ENCODE data around the gene NEUROD2.
"Not testable (repeated sequence)": the region's sequence is repeated elsewhere in the genome, so short reads cannot be mapped to it uniquely, and the experiment has no call there.

NEUROD2 gene

DNA sequence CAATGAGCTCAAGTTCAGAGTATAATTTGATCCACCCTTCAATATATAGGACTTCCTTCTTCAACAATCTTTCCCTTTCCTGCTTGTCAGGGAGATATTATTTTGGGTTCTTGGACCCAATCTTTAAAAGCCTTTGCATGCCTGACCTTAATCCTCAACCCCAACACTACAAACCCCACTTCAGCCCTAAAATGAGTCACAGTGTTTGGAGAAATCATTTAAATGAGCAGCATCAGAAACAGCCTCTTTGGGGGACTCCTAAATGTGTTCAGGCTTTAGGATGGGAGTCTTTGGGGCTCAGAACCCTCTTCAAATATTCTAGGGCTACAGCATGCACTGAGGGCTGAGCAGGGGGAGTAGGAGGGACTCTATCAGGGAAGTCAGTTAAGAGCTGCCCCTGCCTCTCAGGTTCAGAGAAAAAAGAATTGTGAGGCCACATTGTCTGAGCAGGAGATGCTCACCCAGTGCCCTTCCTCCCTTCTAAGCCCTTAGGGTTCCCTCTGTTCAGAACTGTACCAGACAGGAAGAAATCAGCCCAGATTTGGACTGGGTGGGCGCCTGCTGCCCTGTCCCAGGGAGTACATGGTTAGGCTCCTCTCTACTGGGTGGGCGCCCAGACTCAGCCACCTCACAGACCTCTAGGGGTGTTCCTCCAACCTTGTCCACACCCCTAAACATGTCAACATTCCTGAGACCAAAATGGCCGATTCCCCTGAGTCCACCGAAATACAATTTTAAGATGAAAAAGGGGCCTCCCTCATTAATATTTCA lies 5.0 kb downstream of the NEUROD2 start:
- peak; percentile 36 for DNase-seq (ENCODE audit: low spot score)

DNA sequence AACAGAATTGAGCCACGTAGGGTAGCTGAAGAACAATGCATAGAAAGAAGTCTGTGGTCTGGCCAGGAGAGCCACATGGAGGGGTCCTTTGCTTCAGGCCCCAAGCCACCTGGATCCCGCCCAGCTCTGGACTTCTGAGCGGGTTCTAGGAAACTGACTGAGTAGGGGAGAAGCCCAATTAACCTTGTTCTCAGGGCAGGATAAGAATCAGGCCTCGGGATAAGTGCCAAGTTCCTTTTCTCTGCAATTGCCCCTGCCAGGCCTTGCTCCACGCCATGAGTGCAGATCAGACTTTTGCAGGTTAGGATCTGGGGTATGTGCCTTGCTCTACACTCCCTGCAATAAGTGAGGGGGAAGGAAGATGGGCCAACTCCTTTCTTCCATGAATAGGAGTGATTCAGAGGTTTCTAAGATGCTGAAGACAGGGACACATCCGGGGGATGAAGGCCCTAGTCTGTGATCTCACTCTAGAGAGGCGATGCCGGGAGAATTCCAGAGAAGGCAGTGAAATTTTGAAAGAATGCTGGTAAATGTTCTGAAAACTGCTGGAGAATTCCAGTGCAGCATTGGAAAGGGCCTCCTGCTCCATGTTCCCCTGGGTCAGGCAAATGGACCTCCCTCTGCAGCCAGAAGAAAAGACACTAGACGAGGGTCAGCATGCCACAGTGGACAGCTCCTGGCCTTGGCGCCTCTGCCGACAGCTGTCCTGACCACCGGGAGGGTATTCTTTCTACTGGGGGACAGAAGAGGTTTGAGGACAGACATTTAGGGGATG lies 5.8 kb downstream of the NEUROD2 start:
- peak; percentile 51 for DNase-seq (ENCODE audit: low spot score)

- peak; percentile 79 for DNase-seq (ENCODE audit: low spot score)
These were observed 6.6 kb downstream of the NEUROD2 start for GRCh38 chr17:39600997-39601597.

DNA sequence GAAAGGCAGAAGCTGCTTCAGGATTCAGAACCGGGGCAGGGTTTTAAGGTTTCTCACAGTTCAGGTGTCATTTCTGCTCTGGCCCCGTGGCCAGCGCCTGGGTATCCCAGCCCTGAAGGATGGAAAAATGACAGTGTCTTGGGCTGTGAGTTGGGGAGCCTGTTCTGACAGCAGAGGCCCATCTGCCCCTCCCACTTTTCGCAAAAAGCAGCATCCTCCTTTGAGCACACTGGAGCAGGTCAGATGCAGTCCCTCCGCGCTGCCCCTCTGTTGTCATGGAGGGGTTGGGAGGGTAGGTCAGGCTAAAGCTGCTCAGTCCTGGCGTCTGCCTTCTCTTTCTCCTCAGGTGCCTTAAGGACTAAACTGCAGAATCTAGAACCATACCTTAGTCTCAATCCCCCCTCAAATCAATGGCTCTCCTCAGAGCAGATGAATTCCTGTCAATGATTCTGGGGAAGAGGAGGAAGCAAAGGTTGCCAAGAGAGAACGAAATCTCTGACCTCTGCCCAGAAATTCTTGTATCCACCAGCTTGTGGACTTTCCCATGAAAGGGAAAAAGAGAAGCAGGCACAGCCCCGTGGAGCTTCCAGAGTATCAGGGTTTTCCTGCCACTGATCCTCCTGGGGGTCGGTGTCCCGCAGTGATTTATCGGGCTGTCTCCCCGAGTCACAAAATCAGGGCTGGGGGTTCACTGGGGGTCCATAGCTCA lies 7.3 kb downstream of the NEUROD2 start:
- peak; percentile 72 for DNase-seq (ENCODE audit: low spot score)

DNA sequence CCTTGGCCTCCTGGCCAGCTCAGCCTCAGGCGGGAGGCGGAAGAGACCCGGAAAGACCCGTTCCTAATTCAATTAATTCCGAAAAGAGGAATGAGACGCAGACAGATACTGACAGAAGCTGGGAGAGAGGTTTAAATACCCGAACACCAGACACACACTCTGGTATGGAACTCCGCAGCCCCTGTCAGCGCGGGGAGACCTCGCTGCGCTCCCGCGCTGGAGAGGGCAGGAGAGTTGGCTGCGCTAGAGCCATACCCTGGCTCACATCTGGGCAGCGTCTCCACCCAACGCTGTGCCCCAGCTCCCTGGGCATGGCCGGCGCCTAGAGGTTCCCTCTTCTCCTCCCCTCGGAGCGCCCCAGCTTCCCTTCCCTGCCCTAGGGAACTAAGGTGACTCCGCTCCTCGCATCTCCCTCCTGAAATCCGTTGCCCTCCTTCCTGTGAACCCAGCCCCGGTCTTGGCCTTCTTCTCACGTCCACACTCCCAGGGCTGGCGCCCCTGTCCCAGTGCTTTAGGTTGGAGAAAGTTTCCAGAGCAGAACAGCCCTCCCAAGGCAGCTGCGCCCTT lies 8.0 kb downstream of the NEUROD2 start:
- DNase-seq (ENCODE audit: low spot score) = no peak

- DNase-seq (ENCODE audit: low spot score) = no peak
These were observed 8.6 kb downstream of the NEUROD2 start for GRCh38 chr17:39599004-39599664.

- DNase-seq (ENCODE audit: low spot score) = peak; percentile 26
These were observed 9.1 kb downstream of the NEUROD2 start for GRCh38 chr17:39598630-39599003.

- DNase-seq (ENCODE audit: low spot score) = peak; percentile 58
These were observed 9.7 kb downstream of the NEUROD2 start for GRCh38 chr17:39598047-39598481.

DNA sequence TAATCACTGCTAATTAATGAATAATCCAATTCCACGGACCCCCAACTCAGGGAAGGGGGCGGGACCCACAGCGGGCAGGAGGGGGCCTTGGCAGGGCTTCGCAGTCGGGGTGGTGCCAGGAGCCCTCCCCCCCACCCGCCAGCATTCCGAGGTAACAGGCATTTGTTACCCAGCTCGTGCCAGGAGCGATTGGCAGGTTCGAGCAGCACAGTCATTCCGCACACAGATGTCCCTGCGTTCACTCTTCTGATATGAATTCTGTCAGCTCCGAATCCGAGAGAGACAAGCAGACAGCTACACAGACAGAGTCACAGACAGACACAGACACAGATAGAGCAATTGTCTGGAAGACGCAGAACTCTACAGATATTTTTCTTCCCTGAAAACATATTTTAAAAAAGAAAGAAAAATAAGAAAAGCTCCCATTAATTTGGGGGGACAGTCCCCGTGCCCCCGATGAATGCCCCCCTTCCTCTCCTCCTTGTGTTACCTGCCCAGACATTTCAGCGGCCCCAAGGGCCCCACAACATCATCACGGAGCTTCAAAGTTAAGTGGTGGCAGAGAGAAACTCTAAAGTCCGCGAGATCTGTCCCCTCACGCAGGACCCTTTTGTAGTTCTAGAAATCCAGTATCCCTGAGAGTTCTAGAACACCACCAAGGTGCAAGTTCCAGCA lies 10.2 kb downstream of the NEUROD2 start:
- DNase-seq (ENCODE audit: low spot score) = peak; percentile 69

DNA sequence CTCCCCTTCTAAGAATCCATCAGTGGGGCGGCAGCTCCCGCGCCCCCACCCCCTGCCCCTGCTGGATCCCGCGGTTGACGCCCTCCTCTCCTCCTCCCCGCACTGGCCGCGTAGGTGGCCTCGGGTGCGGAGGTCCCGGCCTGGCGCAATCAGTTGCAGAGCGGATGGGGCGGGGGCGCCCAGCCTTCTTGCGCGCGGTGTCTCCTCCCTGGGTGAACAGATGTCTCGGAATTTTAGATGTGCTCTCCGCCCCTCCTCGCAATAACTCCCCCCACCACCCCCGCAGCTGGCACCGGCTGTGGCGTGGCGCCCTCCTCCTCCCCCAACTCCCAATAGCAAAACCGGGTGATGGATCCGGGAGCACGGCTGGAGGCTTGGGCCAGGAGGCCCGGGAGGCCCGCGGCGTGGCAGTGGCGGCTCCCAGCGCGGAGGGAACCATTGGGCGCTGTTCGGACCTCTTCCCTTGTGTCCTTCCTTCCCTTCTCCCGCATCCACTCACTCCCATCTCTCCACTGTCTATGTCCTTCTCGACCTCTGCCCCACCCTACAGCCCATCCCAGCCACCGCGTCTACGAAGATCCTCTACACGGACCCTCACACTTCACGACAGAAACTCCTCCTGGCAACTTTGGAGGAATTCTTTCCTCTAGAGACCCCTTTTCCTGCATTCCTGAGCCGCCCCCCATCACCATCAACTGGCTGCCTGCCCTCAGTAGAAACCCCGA lies 11.0 kb downstream of the NEUROD2 start:
- peak; percentile 16 for DNase-seq (ENCODE audit: low spot score)

DNA sequence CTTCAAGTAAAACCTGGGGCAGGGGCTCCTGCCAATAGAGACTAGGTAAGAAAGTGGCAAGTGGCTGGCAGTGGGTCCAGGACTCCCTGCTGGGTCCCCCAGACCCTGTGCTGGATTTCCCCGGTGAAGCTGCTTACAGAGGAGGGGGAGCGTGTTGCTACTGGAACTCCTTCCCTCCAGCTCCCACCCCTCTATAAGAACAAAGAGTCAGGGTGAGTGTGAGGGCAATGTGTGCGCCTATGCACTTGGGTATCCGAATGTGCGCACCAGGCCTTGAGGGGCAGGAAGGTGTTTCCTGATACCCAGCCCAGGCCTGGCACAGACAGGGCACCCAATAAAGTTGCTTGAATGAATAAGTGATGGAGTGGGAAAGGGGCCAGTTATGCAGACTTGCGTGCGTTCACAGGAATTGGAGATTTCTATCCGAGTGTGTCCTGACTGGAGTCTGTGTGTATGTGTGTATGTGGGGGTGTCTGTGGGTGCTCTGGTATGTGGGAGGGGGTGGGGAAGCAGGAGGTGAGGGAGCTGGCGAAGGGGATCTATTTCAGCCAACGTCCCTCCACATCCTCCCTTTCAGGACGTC lies 11.7 kb downstream of the NEUROD2 start:
- peak; percentile 11 for DNase-seq (ENCODE audit: low spot score)

DNA sequence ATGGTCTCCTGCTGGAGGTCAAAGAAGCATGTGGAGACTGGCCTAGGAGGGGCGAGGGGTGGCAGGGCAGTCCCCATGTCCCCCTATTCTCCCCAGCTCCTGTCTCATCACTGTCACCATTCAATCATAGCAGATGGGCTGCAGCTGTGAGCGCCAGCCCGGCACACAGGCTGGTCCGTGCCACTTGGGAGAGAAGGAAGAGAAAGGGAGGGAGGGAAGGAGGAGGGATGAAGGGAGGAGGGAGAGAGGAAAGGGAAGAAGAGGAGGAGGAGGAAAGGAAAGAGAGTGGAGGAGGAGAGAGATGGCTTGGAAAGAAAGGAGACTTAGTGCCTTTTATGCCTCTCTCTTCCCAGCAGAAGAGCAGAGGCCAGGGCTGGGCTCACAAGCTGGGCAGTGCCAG lies 12.4 kb downstream of the NEUROD2 start:
- DNase-seq (ENCODE audit: low spot score) = no peak

DNA sequence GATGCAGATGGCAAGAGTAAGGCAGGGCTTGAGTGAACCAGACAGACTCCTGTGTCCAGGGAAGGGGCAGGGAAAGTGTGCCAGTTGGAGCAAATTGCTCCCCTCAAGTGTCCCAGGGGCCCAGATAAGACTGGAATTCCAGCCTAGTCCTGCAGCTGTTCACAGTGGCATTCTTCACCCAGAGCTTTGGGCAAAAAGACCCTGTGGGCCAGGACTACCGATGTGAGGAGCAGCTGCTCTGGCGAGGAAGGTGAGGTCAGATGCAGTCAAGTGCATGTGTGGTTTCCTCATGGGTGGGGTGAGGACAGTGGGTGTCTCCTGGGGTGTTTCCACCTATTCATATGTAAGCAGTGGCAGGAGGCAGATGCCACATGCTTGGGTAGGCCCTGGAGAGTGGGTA lies 14.3 kb downstream of the NEUROD2 start:
- DNase-seq (ENCODE audit: low spot score) = no peak

- DNase-seq (ENCODE audit: low spot score) = peak; percentile 78
These were observed 15.5 kb downstream of the NEUROD2 start for GRCh38 chr17:39591958-39592954.

DNA sequence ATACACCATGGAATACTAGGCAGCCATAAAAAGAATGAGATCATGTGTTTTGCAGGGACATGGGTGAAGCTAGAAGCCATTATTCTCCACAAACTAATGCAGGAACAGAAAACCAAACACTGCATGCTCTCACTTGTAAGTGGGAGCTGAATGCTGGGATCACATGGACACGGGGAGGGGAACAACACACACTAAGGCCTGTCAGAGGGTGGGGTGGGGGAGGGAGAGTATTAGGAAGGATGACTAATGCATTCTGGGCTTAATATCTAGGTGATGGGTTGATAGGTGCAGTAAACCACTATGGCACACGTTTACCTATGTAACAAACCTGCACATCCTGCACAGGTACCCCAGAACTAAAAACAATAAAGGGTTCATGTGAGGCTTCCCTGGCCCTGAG lies 17.5 kb downstream of the NEUROD2 start:
- DNase-seq (ENCODE audit: low spot score) = not testable (repeated sequence)

GRCh38 chr17:39582658-39583057 lies 25.1 kb downstream of the NEUROD2 start:
- DNase-seq (ENCODE audit: low spot score) = no peak

- DNase-seq (ENCODE audit: low spot score) = no peak
These were observed 26.0 kb downstream of the NEUROD2 start for GRCh38 chr17:39581759-39582085.

DNA sequence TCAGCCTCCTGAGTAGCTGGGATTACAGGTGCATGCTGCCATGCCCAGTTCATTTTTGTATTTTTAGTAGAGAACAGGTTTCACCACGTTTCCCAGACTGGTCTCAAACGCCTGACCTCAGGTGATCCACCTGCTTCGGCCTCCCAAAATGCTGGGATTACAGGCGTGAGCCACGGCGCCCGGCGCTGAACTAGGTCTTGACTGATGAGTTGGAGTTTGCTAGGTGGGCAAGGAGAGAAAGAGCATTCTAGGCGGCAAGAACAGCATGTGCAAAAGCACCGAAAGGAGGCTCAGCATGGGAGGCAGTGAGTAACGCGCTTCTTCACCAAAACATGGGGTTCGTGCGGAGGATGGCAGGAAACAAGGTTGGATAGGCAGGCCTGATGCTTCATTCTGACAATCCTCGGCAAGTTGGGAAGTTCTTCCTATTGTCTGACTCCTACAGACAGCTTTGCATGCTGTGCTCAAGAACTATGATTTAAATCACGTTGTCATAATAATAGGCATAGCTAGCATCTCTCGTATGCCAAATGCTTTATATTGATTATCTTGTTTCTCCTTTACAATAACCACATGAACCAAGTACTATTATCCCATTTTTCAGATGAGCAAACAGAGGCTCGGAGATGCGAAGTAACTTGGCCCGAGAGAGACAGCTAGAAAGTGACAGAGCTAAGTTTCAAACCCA lies 26.5 kb downstream of the NEUROD2 start:
- no peak for DNase-seq (ENCODE audit: low spot score)
